ENCODE measurements around the gene NAB2. TPM values are rescaled to one million over a fixed set of nuclear protein-coding genes. Genes with fewer than 3 reads are reported as not detected.
A peak's percentile ranks its signal among the peaks of the same experiment; 100 is the strongest.

NAB2 gene
- polyA plus RNA-seq, 4 donors: 11.4 to 23.1 (median 18.1) TPM

GRCh38 chr12:57094208-57095160 lies 5.6 kb downstream of the NAB2 start:
- Histone ChIP-seq H3K9me3 (ENCODE audit: control insufficient read depth in 2 of 2, insufficient read depth in 1 of 2, low read depth in 1 of 2, low read length in 1 of 2) (no peaks in the 10 kb centered on the region), H3K27ac (ENCODE audit: low read depth in 1 of 3, low read length in 2 of 3) (peak overlapping the region in 2 of 3 donors; percentile 17 to 78), H3K27me3 (ENCODE audit: control insufficient read depth in 3 of 3, insufficient read depth in 3 of 3, low read length in 3 of 3) (no peaks in the 10 kb centered on the region), H3K36me3 (ENCODE audit: control insufficient read depth in 3 of 3, insufficient read depth in 2 of 3, low read depth in 1 of 3, low read length in 3 of 3) (peaks cover 2 to 85% (median 19%) of the 10 kb centered on the region in 3 donors), H3K4me3 (ENCODE audit: low read depth in 1 of 3, low read length in 3 of 3) (no peak overlapping the region), H3K4me1 (ENCODE audit: control insufficient read depth in 3 of 3, insufficient read depth in 2 of 3, low read depth in 1 of 3, low read length in 2 of 3) (peaks cover 0 to 17% (median 0%) of the 10 kb centered on the region in 3 donors)
- DNase-seq: no peak
- WGBS, 3 donors: 54 to 77% (median 68%) methylated on average over 13 to 15 of the region's 15 CpGs
- FAIRE-seq: no peak

- no peak for DNase-seq
- H3K36me3 ChIP-seq (ENCODE audit: control insufficient read depth in 3 of 3, insufficient read depth in 2 of 3, low read depth in 1 of 3, low read length in 3 of 3): peaks cover 6 to 90% (median 23%) of the 10 kb centered on the region in 3 donors
- H3K4me1 ChIP-seq (ENCODE audit: control insufficient read depth in 3 of 3, insufficient read depth in 2 of 3, low read depth in 1 of 3, low read length in 2 of 3): peaks cover 0 to 18% (median 0%) of the 10 kb centered on the region in 3 donors
- H3K9me3 ChIP-seq (ENCODE audit: control insufficient read depth in 2 of 2, insufficient read depth in 1 of 2, low read depth in 1 of 2, low read length in 1 of 2): no peaks in the 10 kb centered on the region
- H3K4me3 ChIP-seq (ENCODE audit: low read depth in 1 of 3, low read length in 3 of 3): no peak overlapping the region
- H3K27ac ChIP-seq (ENCODE audit: low read depth in 1 of 3, low read length in 2 of 3): no peak overlapping the region
- FAIRE-seq: no peak
- H3K27me3 ChIP-seq (ENCODE audit: control insufficient read depth in 3 of 3, insufficient read depth in 3 of 3, low read length in 3 of 3): no peaks in the 10 kb centered on the region
- 85 to 97% (median 96%) methylated on average over 3 of the region's 3 CpGs for WGBS, 3 donors
Measured at GRCh38 chr12:57095440-57095839, 6.5 kb downstream of the NAB2 start.

- DNase-seq: peak in 1 of 2 donors; percentile 33
- Histone ChIP-seq H3K4me3 (ENCODE audit: low read depth in 1 of 3, low read length in 3 of 3) (no peak overlapping the region), H3K27ac (ENCODE audit: low read depth in 1 of 3, low read length in 2 of 3) (peak overlapping the region in 1 of 3 donors; percentile 11), H3K27me3 (ENCODE audit: control insufficient read depth in 3 of 3, insufficient read depth in 3 of 3, low read length in 3 of 3) (no peaks in the 10 kb centered on the region), H3K4me1 (ENCODE audit: control insufficient read depth in 3 of 3, insufficient read depth in 2 of 3, low read depth in 1 of 3, low read length in 2 of 3) (peaks cover 0 to 19% (median 0%) of the 10 kb centered on the region in 3 donors), H3K9me3 (ENCODE audit: control insufficient read depth in 2 of 2, insufficient read depth in 1 of 2, low read depth in 1 of 2, low read length in 1 of 2) (no peaks in the 10 kb centered on the region), H3K36me3 (ENCODE audit: control insufficient read depth in 3 of 3, insufficient read depth in 2 of 3, low read depth in 1 of 3, low read length in 3 of 3) (peaks cover 6 to 83% (median 23%) of the 10 kb centered on the region in 3 donors)
- FAIRE-seq: no peak
- 59 to 81% (median 62%) methylated on average over 6 of the region's 6 CpGs for WGBS, 3 donors
Measured at GRCh38 chr12:57096099-57096572, 7.2 kb downstream of the NAB2 start.

GRCh38 chr12:57096748-57097553 lies 8.0 kb downstream of the NAB2 start:
- DNase-seq (no peak), FAIRE-seq (no peak)
- Histone ChIP-seq H3K36me3 (ENCODE audit: control insufficient read depth in 3 of 3, insufficient read depth in 2 of 3, low read depth in 1 of 3, low read length in 3 of 3) (peaks cover 6 to 83% (median 21%) of the 10 kb centered on the region in 3 donors), H3K9me3 (ENCODE audit: control insufficient read depth in 2 of 2, insufficient read depth in 1 of 2, low read depth in 1 of 2, low read length in 1 of 2) (no peaks in the 10 kb centered on the region), H3K27ac (ENCODE audit: low read depth in 1 of 3, low read length in 2 of 3) (peak overlapping the region in 1 of 3 donors; percentile 14), H3K27me3 (ENCODE audit: control insufficient read depth in 3 of 3, insufficient read depth in 3 of 3, low read length in 3 of 3) (no peaks in the 10 kb centered on the region), H3K4me3 (ENCODE audit: low read depth in 1 of 3, low read length in 3 of 3) (no peak overlapping the region), H3K4me1 (ENCODE audit: control insufficient read depth in 3 of 3, insufficient read depth in 2 of 3, low read depth in 1 of 3, low read length in 2 of 3) (peaks cover 0 to 25% (median 0%) of the 10 kb centered on the region in 3 donors)
- 73 to 84% (median 77%) methylated on average over 8 of the region's 8 CpGs for WGBS, 3 donors

- WGBS, 3 donors: 88 to 92% (median 89%) methylated on average over 8 of the region's 8 CpGs
- Histone ChIP-seq H3K27ac (ENCODE audit: low read depth in 1 of 3, low read length in 2 of 3) (no peak overlapping the region), H3K36me3 (ENCODE audit: control insufficient read depth in 3 of 3, insufficient read depth in 2 of 3, low read depth in 1 of 3, low read length in 3 of 3) (peaks cover 6 to 83% (median 20%) of the 10 kb centered on the region in 3 donors), H3K4me1 (ENCODE audit: control insufficient read depth in 3 of 3, insufficient read depth in 2 of 3, low read depth in 1 of 3, low read length in 2 of 3) (peaks cover 0 to 31% (median 2%) of the 10 kb centered on the region in 3 donors), H3K9me3 (ENCODE audit: control insufficient read depth in 2 of 2, insufficient read depth in 1 of 2, low read depth in 1 of 2, low read length in 1 of 2) (no peaks in the 10 kb centered on the region), H3K27me3 (ENCODE audit: control insufficient read depth in 3 of 3, insufficient read depth in 3 of 3, low read length in 3 of 3) (no peaks in the 10 kb centered on the region), H3K4me3 (ENCODE audit: low read depth in 1 of 3, low read length in 3 of 3) (no peak overlapping the region)
- FAIRE-seq: no peak
- DNase-seq: no peak
Measured at GRCh38 chr12:57097554-57097835, 8.6 kb downstream of the NAB2 start.

- no peaks in the 10 kb centered on the region for H3K9me3 ChIP-seq (ENCODE audit: control insufficient read depth in 2 of 2, insufficient read depth in 1 of 2, low read depth in 1 of 2, low read length in 1 of 2)
- no peak overlapping the region for H3K27ac ChIP-seq (ENCODE audit: low read depth in 1 of 3, low read length in 2 of 3)
- 85 to 93% (median 88%) methylated on average over 1 of the region's 1 CpG for WGBS, 3 donors
- H3K4me3 ChIP-seq (ENCODE audit: low read depth in 1 of 3, low read length in 3 of 3): no peak overlapping the region
- FAIRE-seq (no peak), DNase-seq (no peak)
- peaks cover 6 to 79% (median 20%) of the 10 kb centered on the region in 3 donors for H3K36me3 ChIP-seq (ENCODE audit: control insufficient read depth in 3 of 3, insufficient read depth in 2 of 3, low read depth in 1 of 3, low read length in 3 of 3)
- H3K4me1 ChIP-seq (ENCODE audit: control insufficient read depth in 3 of 3, insufficient read depth in 2 of 3, low read depth in 1 of 3, low read length in 2 of 3): peaks cover 0 to 32% (median 4%) of the 10 kb centered on the region in 3 donors
- no peaks in the 10 kb centered on the region for H3K27me3 ChIP-seq (ENCODE audit: control insufficient read depth in 3 of 3, insufficient read depth in 3 of 3, low read length in 3 of 3)
Measured at GRCh38 chr12:57098546-57098945, 9.6 kb downstream of the NAB2 start.

- H3K4me3 ChIP-seq (ENCODE audit: low read depth in 1 of 3, low read length in 3 of 3): no peak overlapping the region
- H3K9me3 ChIP-seq (ENCODE audit: control insufficient read depth in 2 of 2, insufficient read depth in 1 of 2, low read depth in 1 of 2, low read length in 1 of 2): no peaks in the 10 kb centered on the region
- WGBS, 3 donors: 83 to 84% (median 84%) methylated on average over 11 of the region's 11 CpGs
- peaks cover 9 to 79% (median 23%) of the 10 kb centered on the region in 3 donors for H3K36me3 ChIP-seq (ENCODE audit: control insufficient read depth in 3 of 3, insufficient read depth in 2 of 3, low read depth in 1 of 3, low read length in 3 of 3)
- FAIRE-seq (no peak), DNase-seq (no peak)
- H3K4me1 ChIP-seq (ENCODE audit: control insufficient read depth in 3 of 3, insufficient read depth in 2 of 3, low read depth in 1 of 3, low read length in 2 of 3): peaks cover 0 to 29% (median 4%) of the 10 kb centered on the region in 3 donors
- H3K27me3 ChIP-seq (ENCODE audit: control insufficient read depth in 3 of 3, insufficient read depth in 3 of 3, low read length in 3 of 3): no peaks in the 10 kb centered on the region
- H3K27ac ChIP-seq (ENCODE audit: low read depth in 1 of 3, low read length in 2 of 3): no peak overlapping the region
Measured at GRCh38 chr12:57099047-57099714, 10.3 kb downstream of the NAB2 start.

GRCh38 chr12:57099766-57100165 lies 10.9 kb downstream of the NAB2 start:
- H3K9me3 ChIP-seq (ENCODE audit: control insufficient read depth in 2 of 2, insufficient read depth in 1 of 2, low read depth in 1 of 2, low read length in 1 of 2): no peaks in the 10 kb centered on the region
- H3K4me1 ChIP-seq (ENCODE audit: control insufficient read depth in 3 of 3, insufficient read depth in 2 of 3, low read depth in 1 of 3, low read length in 2 of 3): peaks cover 0 to 29% (median 4%) of the 10 kb centered on the region in 3 donors
- DNase-seq: no peak
- no peak overlapping the region for H3K4me3 ChIP-seq (ENCODE audit: low read depth in 1 of 3, low read length in 3 of 3)
- no peak for FAIRE-seq
- WGBS, 3 donors: 86 to 89% (median 89%) methylated on average over 12 of the region's 12 CpGs
- no peak overlapping the region for H3K27ac ChIP-seq (ENCODE audit: low read depth in 1 of 3, low read length in 2 of 3)
- peaks cover 14 to 79% (median 25%) of the 10 kb centered on the region in 3 donors for H3K36me3 ChIP-seq (ENCODE audit: control insufficient read depth in 3 of 3, insufficient read depth in 2 of 3, low read depth in 1 of 3, low read length in 3 of 3)
- no peaks in the 10 kb centered on the region for H3K27me3 ChIP-seq (ENCODE audit: control insufficient read depth in 3 of 3, insufficient read depth in 3 of 3, low read length in 3 of 3)
